T-helper 1 cell treated with Interleukin-12 subunit alpha and Interleukin-12 subunit beta and Interleukin-4 antibody, amounts not matched to agents 30 μg/mL and 1 μg/mL, for 36 hours (primary cell): Measurements from ENCODE around the gene ANP32B.
"Not testable (repeated sequence)": the region's sequence is repeated elsewhere in the genome, so short reads cannot be mapped to it uniquely, and the experiment has no call there.

Experiments
- H3K27ac Mint-ChIP-seq: one replicate; pipeline ENCODE4 v1.8.0; 2021; ENCODE audit warnings: mild to moderate bottlenecking, mixed read lengths
- H3K27me3 Mint-ChIP-seq: one replicate; pipeline ENCODE4 v1.8.0; 2021; ENCODE audit warnings: low read depth, mixed read lengths
- H3K36me3 Mint-ChIP-seq: one replicate; pipeline ENCODE4 v1.8.0; 2021; ENCODE audit warnings: low read depth, mixed read lengths
- H3K4me1 Mint-ChIP-seq: one replicate; pipeline ENCODE4 v1.8.0; 2021; ENCODE audit warnings: low read depth, mixed read lengths
- H3K4me3 Mint-ChIP-seq: one replicate; pipeline ENCODE4 v1.8.0; 2021; ENCODE audit warnings: mild to moderate bottlenecking, moderate library complexity, mixed read lengths
- H3K9me3 Mint-ChIP-seq: one replicate; pipeline ENCODE4 v1.8.0; 2021; ENCODE audit warnings: mixed read lengths

ANP32B gene

DNA sequence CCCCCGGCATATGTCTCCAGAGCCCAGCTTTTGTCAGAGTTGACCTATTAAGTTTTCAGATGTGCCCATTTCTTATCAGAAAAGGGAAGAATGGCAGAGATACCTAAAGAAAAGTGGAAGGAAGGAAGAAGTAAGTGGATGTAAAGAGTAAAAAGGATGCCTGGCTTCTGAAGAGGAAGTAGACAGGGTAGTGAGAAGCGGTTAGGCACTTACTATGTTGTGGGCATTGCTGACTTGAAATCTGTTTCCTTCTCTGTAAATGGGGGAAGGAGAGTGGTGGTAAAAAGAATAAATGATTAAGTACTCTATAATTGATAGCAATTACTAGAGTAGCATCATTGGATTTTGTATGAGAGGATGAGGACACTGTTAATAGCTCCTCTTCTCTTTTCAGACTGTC, 9.9 kb downstream of the ANP32B start:
- Mint-ChIP-seq H3K9me3 (no peaks in the 10 kb centered on the region), H3K4me1 (peaks cover 62% of the 10 kb centered on the region), H3K36me3 (peaks cover 16% of the 10 kb centered on the region), H3K27ac (peak overlapping the region; percentile 76), H3K4me3 (peak overlapping the region; percentile 47), H3K27me3 (no peaks in the 10 kb centered on the region)

DNA sequence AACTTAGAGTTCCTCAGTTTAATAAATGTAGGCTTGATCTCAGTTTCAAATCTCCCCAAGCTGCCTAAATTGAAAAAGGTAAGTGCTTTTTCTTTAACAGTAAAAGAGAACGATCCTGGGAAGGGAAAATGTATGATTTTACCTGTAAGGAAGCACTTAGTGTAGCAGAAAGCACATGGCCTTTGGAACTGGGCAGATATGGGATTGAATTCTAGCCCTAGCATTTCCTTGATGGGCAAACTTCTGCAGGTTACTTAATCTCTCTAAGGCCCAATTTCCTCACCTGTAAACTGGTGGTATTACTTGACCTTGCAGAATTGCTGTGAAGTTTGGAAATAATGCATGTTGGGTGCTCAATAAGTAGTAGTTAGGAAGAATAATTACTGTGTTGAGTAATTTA, 11.6 kb downstream of the ANP32B start:
- Mint-ChIP-seq H3K4me3 (no peak overlapping the region), H3K27ac (no peak overlapping the region), H3K9me3 (no peaks in the 10 kb centered on the region), H3K36me3 (peaks cover 25% of the 10 kb centered on the region), H3K4me1 (peaks cover 60% of the 10 kb centered on the region), H3K27me3 (no peaks in the 10 kb centered on the region)

DNA sequence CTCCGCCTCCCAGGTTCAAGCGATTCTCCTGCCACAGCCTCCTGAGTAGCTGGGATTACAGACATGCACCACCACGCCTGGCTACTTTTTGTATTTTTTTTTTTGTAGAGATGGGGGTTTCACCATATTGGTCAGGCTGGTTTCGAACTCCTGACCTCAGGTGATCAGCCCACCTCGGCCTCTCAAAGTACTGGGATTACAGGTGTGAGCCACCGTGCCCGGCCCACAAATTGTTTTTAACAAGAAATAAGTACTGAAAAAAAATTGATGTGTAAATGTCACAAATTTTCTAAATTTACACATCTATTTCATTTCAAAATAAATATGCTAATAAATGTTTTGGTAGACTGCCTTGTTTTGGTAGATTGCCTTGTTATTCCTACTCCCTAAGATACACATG, 13.5 kb downstream of the ANP32B start:
- not testable (repeated sequence) for H3K9me3 Mint-ChIP-seq, H3K27me3 Mint-ChIP-seq, H3K27ac Mint-ChIP-seq, H3K4me3 Mint-ChIP-seq
- Mint-ChIP-seq H3K36me3 (peaks cover 30% of the 10 kb centered on the region), H3K4me1 (peaks cover 54% of the 10 kb centered on the region)

DNA sequence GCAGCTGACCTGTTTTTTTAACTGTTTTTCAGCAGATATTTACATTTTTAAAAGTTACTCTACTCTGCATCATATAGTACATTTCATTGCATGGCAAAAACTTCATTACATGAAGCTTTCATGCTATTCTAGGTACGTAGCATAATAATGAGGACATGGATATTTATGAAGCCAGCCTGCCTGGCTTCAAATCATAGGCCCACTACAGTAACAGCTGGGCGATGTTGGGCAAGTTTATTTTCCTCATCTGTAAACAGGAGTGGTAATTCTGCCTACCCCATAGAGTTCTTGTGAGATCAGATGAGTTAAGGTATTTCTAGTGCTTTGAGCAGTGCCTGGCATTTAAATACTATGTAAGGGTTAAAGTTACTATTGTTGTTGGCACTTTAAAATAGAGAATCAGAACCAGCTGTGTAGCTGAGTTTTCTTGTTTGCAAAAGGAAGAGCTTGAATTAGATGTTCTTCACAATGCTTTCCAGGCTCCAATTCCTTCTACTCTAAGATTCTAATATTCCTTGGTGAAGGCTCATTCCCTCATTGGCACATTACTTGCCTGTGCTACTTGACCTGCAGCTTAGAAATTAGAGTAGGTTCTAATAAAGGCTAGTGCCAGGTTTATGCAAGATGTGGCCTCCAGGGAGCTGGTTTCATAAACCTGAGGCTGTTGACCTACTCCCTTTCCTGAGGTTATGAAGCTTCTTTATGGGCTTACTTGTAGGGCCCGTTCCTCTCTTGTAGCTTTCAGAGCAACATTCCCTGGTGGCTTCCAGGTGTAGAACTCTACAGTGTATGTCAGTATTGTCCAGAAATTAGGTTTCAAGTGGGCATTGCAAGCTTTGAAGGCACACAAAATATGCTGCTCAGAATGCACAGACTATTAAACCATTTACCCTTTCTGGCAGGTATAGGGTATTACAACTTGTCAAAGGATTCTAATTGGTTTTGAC, 14.5 kb downstream of the ANP32B start:
- Mint-ChIP-seq H3K27ac (no peak overlapping the region), H3K36me3 (peaks cover 32% of the 10 kb centered on the region), H3K4me1 (peaks cover 45% of the 10 kb centered on the region), H3K9me3 (no peaks in the 10 kb centered on the region), H3K4me3 (no peak overlapping the region), H3K27me3 (no peaks in the 10 kb centered on the region)

DNA sequence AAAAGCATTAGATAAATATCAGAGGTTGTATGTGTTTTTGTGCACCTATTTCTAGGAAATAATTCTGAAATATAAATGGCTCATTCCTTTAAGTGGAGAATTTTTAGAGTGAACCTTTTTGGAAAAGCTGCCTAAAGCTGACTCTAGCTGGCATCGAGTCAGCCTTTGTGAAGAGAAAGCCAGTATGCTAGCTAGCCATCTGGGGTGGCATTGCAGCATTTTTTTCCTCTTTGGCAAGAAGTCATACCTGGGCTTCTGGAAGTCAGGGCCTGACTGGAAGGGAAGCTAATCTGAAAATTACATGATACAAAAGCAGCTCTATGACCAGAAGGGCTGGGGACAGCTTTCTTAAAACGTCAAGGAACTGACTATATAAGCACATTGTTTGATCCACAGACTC, 19.7 kb downstream of the ANP32B start:
- H3K4me3 Mint-ChIP-seq: no peak overlapping the region
- H3K27me3 Mint-ChIP-seq: no peaks in the 10 kb centered on the region
- no peaks in the 10 kb centered on the region for H3K9me3 Mint-ChIP-seq
- peaks cover 46% of the 10 kb centered on the region for H3K36me3 Mint-ChIP-seq
- no peak overlapping the region for H3K27ac Mint-ChIP-seq
- H3K4me1 Mint-ChIP-seq: peaks cover 34% of the 10 kb centered on the region

DNA sequence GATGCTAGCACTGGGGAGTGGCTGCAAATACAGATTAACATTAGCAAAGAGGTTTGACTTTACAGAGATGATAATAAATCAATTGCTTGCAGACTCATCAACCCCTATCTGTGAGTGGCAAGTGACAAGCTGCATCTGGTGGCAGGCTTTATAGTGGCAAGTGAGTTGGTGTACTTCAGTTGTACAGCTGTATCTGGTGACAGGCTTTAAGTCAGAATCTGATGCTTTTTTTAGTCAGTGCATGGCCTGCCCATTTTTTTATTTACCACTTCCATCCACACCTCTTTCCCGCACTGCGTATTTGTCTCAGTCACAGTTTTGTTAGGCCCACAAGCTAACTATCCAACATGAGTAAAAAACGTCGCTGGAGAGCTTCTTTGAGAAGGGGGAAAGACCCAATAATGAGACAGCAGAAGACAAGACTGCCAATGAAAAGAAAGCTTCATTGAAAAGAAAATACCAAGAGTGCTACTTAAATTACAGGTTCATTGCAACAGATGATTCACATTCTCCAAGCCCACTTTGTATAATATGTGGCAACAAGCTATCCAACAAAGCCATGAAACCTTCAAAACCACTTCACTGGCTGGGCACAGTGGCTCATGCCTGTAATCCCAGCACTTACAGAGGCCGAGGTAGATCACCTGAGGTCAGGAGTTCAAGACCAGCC, 23.1 kb downstream of the ANP32B start:
- H3K9me3 Mint-ChIP-seq: no peaks in the 10 kb centered on the region
- H3K4me1 Mint-ChIP-seq: peaks cover 20% of the 10 kb centered on the region
- H3K27me3 Mint-ChIP-seq: no peaks in the 10 kb centered on the region
- H3K27ac Mint-ChIP-seq: no peak overlapping the region
- no peak overlapping the region for H3K4me3 Mint-ChIP-seq
- peaks cover 56% of the 10 kb centered on the region for H3K36me3 Mint-ChIP-seq

DNA sequence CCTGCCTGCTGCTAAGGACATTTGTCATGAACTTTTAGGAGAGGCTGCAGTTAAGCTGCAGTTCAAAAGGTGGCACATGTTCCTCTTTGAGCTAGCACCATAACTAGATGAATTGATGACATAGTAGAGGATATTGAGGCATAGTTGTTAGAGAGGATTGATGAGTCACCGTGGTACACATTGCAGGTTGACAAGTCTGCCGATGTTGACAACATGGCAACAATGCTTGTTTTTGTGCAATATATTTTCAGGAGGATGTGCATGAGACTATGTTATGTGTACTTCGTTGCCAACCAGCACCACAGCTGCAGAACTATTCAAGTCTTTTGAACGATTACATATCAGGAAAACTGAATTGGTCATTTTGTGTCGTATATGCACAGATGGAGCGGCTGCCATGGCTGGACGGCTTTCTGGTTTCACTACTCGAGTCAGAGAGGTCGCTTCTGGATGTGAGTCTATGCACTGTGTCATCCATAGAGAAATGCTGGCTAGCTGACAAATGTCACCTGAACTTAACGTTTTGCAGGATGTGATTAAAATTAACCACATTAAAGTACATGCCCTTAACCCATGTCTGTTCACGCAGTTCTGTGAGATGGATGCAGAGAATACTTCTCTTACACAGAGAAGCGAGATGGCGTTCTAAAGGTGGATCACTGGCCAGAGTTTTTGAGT, 24.2 kb downstream of the ANP32B start:
- Mint-ChIP-seq H3K4me3 (no peak overlapping the region), H3K36me3 (peaks cover 65% of the 10 kb centered on the region), H3K9me3 (no peaks in the 10 kb centered on the region), H3K4me1 (peaks cover 20% of the 10 kb centered on the region), H3K27ac (no peak overlapping the region), H3K27me3 (no peaks in the 10 kb centered on the region)

DNA sequence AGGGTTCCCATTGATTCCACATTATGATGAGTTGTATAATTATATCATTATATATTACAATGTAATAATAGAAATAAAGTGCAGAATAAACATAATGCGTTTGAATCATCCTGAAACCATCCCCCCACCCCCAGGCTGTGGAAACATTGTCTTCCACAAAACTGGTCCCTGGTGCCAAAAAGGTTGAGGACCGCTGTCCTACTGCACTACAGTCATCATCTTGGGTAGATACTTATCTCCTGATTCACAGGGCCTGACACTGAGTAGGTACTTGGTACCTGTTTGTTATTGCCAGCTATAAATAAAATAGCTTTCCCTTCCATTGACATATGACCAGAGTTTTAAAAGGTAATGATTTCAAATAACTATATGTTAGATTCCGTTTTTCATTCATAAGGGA, 25.6 kb downstream of the ANP32B start:
- H3K9me3 Mint-ChIP-seq: no peaks in the 10 kb centered on the region
- no peak overlapping the region for H3K4me3 Mint-ChIP-seq
- peaks cover 63% of the 10 kb centered on the region for H3K36me3 Mint-ChIP-seq
- H3K4me1 Mint-ChIP-seq: peaks cover 20% of the 10 kb centered on the region
- no peak overlapping the region for H3K27ac Mint-ChIP-seq
- no peaks in the 10 kb centered on the region for H3K27me3 Mint-ChIP-seq

DNA sequence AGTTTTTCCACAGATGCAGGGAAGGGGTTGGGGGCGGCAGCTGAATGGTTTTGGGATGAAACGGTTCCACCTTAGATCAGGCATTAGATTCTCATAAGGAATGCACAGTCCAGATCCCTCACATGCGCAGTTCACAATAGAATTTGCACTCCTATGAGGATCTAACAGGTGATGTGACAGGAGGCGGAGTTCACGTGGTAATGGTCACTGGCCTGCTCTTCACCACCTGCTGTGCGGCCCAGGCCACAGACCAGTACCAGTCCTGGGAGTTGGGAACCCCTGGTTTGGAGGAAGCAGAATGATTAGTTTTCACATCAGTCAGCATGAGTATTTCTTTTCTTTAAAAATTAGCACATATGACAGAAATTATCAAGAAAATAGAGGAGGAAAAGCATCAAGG, 26.3 kb downstream of the ANP32B start:
- Mint-ChIP-seq H3K27me3 (no peaks in the 10 kb centered on the region), H3K4me3 (no peak overlapping the region), H3K9me3 (no peaks in the 10 kb centered on the region), H3K36me3 (peaks cover 60% of the 10 kb centered on the region), H3K4me1 (peaks cover 20% of the 10 kb centered on the region), H3K27ac (peak overlapping the region; percentile 42)

DNA sequence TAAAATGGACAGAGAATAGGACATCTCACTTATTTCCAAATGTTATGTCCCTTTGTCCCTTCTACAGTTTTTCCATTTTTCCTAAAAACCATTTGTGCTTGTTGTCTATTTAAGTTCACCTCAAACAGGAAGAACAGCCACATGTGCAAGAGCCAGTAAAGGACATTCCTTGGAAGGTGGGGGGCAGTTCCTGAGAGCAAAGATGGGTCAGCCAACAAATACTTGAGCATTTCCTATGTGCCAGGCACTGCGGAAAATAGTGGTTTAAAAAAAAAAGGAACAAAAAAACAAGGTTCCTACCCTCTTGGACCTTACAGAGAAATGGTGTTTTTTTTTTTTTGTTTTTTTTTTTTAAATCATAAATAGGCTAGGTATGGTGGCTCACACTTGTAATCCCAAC, 26.8 kb downstream of the ANP32B start:
- Mint-ChIP-seq H3K36me3 (peaks cover 61% of the 10 kb centered on the region), H3K4me3 (no peak overlapping the region), H3K27me3 (no peaks in the 10 kb centered on the region), H3K27ac (no peak overlapping the region), H3K4me1 (peaks cover 18% of the 10 kb centered on the region), H3K9me3 (no peaks in the 10 kb centered on the region)

DNA sequence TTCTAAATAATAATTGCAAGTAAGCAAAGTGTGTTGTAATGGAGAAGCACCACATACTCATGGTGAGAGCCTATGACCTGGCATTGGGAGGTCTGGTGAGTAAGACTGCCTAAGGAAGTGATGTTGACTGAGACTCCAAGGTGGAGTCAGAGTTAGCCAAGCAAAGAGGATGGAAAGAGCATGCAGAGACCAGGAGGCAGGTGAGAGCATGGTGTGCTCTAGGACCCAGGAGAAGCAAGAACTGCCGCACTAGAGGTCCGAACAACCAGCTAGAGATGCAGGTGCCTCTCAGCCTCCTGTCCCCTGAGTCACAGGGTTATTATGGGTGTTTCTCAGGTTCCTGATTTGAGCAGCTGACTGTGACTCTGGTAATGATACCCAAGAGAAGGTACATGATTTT, 27.3 kb downstream of the ANP32B start:
- H3K9me3 Mint-ChIP-seq: no peaks in the 10 kb centered on the region
- no peaks in the 10 kb centered on the region for H3K27me3 Mint-ChIP-seq
- H3K36me3 Mint-ChIP-seq: peaks cover 64% of the 10 kb centered on the region
- no peak overlapping the region for H3K27ac Mint-ChIP-seq
- peaks cover 18% of the 10 kb centered on the region for H3K4me1 Mint-ChIP-seq
- no peak overlapping the region for H3K4me3 Mint-ChIP-seq

DNA sequence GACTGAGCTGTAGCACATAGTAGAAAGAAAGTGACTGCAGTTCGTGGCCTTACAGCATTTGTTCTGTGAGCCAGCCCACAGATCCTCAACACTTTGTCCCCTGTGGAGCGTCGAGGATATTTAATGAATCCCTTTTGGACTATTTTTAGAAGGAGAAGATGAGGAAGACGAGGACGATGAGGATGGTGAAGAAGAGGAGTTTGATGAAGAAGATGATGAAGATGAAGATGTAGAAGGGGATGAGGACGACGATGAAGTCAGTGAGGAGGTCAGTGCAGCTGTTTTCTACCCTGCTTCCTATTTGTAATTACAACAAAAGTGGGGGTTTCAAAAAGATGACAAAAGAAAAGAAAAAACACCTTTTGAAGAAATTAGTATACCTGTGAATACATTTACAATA, 28.0 kb downstream of the ANP32B start:
- Mint-ChIP-seq H3K27me3 (no peaks in the 10 kb centered on the region), H3K4me1 (peaks cover 14% of the 10 kb centered on the region), H3K4me3 (no peak overlapping the region), H3K36me3 (peaks cover 62% of the 10 kb centered on the region), H3K27ac (peak overlapping the region; percentile 8), H3K9me3 (no peaks in the 10 kb centered on the region)

DNA sequence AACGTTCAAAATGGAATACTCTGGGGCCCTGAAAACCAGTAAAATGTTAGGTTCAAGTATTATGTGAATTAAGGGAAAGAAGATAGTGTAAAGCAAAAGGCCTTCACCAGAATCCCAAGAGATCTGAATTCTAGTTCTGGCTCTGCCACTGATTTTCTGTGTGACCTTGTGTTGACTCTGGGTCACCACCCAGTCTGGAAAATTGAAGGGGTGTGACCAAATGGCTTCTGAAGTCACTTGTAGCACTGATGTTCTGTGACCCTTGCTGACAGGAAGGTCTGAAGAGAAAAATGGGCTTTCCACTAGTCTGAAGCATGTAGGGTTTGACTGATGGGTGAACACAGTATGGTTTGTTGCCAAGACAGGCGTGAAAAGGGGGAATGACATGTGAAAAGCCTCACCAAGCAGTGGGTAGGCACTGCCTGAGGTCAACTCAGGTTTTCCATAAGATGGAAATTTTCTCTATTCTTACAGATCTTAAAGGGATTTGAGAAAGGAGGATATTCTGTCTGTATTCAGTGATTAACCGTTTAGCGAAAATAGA, 33.1 kb downstream of the ANP32B start:
- H3K27ac Mint-ChIP-seq: no peak overlapping the region
- no peak overlapping the region for H3K4me3 Mint-ChIP-seq
- H3K9me3 Mint-ChIP-seq: no peaks in the 10 kb centered on the region
- peaks cover 49% of the 10 kb centered on the region for H3K36me3 Mint-ChIP-seq
- H3K27me3 Mint-ChIP-seq: no peaks in the 10 kb centered on the region
- no peaks in the 10 kb centered on the region for H3K4me1 Mint-ChIP-seq

DNA sequence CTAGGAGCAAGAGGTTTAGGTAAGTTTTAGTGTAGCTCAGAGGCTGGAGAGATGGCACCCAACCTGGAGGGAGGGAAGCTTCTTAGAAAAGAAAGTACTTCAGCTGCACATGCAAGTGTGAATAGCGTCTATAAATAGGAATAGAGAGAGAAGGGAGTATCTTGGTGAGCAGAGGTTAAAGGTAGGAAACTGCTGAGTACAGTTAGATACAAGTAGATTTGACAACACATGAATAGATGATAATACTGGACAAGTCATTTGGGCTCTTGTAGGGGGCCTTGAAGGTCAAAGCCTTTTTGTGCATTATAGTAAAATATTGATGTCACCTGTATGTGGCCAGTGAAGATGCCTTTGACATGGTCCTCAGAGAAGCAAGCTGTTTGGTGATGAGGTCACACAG, 34.2 kb downstream of the ANP32B start:
- no peaks in the 10 kb centered on the region for H3K27me3 Mint-ChIP-seq
- H3K9me3 Mint-ChIP-seq: no peaks in the 10 kb centered on the region
- H3K27ac Mint-ChIP-seq: no peak overlapping the region
- H3K36me3 Mint-ChIP-seq: peaks cover 43% of the 10 kb centered on the region
- H3K4me3 Mint-ChIP-seq: no peak overlapping the region
- no peaks in the 10 kb centered on the region for H3K4me1 Mint-ChIP-seq
